ENCODE measurements around the gene HTR2B.
"Not testable (repeated sequence)": the region's sequence is repeated elsewhere in the genome, so short reads cannot be mapped to it uniquely, and the experiment has no call there.

Gene HTR2B

DNA sequence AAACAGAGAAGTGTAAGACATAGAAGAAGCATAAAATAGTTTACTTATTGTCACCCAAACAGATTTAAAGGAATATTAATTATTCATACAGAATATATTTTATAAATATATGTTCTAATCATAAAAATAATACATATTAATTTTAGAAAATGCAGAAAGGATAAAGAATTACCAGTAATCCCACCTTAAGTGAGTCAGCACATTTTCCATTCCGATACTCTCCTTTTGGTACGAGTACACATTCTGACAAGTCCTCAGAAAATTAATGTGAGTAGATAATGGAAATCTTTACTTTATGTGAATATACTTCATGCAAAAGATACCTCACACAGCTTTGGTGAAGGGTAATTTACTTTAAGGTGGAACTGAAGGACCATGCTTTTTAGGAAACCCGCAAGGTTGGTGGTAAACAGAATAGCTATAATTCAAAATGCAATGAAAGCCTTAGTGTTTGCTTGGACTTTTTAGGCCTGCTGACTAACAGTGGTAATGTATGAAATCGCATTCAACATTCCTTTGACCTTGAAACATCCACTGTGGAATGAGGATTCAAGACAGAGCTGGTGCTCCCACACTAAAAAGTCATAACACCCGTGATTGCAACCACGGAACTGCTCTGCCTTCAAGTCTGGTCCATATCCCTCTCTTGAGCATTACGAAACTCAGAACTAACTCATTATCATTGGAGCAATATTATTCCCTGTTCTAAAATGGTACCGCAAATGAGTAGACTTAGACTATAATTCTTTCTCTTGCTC lies 28.1 kb upstream of the HTR2B start:
- FAIRE-seq (peak; percentile 60), DNase-seq (ENCODE audit: insufficient read length, low spot score) (no peak)
- no peak for TF ChIP-seq POLR2A (IDR thresholded peaks at IDR 0.05; ENCODE audit: low read depth, low read length)

DNA sequence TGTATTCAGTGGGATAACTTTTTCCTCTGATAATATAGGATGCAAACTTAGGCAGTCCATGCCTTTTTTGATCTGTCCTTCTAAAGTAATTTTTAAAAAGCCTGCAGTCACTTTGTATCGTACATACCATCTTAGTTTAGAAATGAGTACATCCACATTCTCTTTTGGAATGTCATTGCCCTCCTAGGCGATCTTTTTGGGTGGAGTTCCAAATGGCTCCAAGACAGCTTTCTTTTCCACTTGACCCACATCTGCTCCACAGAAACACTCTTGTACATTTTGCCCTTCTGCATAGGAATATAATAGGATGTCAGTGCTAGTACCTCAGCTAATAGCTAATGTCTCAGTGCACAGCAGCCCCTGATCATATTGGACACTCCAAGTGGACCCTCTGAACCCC lies 21.8 kb upstream of the HTR2B start:
- no peak for DNase-seq (ENCODE audit: insufficient read length, low spot score)
- FAIRE-seq = no peak
- TF ChIP-seq POLR2A (IDR thresholded peaks at IDR 0.05; ENCODE audit: low read depth, low read length) = no peak

DNA sequence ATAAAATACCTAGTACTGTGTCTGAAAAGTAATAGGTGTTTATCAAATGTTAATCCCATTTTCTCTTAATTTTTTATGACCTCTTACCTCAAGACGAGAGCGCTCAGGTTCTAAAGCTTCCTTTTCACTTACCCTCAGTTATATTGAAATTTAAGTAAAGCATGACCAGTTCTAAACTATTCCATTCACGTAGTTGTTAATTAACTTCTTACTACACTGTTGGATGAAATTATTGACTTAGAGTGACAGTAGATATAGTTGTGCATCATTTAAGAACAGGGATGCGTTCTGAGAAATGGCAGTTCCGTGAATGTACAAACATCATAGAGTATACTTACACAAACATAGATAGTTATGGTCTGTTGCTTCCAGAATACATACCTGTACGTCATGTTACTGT lies 20.1 kb upstream of the HTR2B start:
- DNase-seq (ENCODE audit: insufficient read length, low spot score) = no peak
- FAIRE-seq = peak; percentile 58
- no peak for TF ChIP-seq POLR2A (IDR thresholded peaks at IDR 0.05; ENCODE audit: low read depth, low read length)

DNA sequence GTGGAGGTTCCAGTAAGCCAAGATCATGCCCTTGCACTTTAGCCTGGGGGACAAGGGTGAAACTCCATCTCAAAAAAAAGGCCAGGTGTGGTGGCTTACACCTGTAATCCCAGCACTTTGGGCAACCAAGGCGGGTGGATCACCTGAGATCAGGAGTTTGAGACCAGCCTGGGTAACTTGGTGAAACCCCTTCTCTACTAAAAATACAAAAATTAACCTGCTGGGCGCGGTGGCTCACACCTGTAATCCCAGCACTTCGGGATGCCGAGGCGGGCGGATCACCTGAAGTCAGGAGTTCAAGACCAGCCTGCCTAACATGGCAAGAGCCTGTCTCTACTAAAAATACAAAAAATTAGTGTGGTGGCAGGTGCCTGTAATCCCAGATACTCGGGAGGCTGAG lies 16.0 kb upstream of the HTR2B start:
- not testable (repeated sequence) for DNase-seq (ENCODE audit: insufficient read length, low spot score); FAIRE-seq

DNA sequence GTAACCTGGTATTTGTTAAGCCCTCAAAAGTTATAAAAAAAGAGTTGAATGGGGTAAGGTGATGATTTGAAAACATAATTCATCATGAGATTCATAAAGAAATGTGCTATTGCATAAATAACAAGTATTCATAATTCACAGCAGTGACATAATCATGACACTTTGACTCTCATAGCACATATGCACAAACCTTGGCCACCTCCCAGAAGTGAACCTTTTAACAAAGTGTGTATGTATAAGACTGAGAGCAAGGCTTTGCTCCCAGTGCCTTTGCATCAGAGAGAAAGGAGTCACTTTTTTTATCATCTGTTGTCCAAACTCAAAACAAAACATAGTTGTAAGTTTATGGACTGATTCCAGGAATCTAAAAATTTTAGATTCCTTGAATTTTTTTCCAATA lies 15.0 kb upstream of the HTR2B start:
- TF ChIP-seq POLR2A (IDR thresholded peaks at IDR 0.05; ENCODE audit: low read depth, low read length) = no peak
- peak; percentile 27 for FAIRE-seq
- DNase-seq (ENCODE audit: insufficient read length, low spot score) = no peak

DNA sequence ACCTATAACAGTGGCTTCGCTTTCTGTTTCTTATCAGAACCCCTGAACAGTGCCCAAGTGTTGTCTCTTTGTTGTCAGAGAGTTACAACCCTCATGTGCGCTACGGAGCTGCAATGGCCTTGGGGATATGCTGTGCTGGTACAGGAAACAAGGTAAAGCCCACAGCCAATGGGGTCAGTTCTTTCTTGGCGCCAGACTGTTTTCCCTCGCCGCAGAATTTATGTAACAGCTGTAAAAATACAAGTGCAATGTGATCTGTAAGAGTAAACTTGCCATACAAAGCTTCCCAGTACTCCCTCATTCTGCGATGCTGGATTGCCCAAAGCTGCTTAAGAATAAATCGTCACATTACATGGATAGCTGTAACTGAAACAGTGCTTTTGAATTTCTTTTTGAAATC lies 13.9 kb upstream of the HTR2B start:
- FAIRE-seq (no peak), DNase-seq (ENCODE audit: insufficient read length, low spot score) (no peak)
- TF ChIP-seq POLR2A (IDR thresholded peaks at IDR 0.05; ENCODE audit: low read depth, low read length) = no peak

DNA sequence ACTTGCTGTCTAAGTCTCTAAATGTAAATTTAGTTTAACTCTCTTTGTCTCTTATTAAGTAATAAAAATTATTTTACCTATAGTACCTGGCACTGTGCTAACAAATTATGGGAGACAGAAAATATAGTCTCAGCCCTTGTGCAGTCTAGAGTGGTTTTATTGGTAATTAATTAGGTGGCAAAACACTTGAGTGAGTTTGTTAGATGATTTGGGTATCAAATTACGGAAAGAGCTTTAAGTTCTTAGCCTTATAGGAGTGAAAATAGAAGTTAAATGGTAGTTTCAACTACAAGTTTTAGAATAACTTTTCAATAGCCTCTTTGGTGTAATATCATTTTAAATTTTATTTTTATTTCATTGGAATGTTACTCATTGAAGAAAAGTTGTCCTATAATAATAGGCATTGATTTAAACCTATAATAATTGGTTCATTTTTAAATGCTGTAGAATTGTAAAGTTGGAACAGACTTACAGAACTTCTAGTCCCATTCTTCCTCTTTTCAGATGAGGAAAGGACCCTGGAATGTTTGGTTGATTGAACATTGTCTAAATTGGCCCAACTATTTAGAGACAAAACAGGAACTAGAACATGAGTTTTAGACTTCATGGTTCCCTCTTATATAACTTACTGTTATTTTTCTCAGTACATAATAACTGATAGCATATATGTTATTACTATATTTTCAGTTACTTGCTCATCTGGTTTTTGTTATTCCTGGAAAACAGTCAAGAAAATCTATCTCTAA lies 10.2 kb upstream of the HTR2B start:
- FAIRE-seq (peak; percentile 45), DNase-seq (ENCODE audit: insufficient read length, low spot score) (no peak)
- TF ChIP-seq POLR2A (IDR thresholded peaks at IDR 0.05; ENCODE audit: low read depth, low read length) = no peak

DNA sequence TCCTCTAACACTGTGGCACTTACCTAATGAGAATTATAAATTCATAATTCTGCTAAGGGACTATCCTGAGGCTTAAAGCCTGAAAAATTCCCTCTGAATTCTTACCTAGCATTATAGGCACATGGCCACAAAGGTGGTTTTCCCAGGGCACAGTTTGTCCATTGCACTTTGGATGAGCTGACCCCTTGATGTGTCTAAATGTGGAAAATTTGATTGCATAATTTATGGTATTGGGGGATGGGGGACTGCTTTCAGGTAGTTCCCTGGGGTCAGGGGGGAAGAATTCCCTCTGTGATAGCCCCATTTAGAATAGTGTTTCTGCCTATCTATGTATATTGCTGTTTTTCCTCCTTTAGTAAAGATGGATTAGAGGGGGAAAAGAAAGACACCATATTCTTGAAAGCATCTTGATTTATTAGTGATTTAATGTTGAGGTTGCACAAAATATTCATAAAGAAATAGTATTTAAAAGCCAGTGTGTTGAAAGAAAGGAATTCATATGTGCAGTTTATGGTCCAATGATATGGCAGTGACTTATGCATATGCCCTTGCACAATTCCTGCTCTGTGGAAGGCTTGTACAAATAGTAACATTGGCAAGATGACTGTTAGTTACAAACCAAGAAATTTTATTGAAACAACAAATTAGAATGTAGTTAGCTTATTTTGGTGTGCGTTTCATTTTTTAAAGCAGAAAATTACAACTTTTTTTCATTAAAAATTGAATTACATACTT lies 8.7 kb upstream of the HTR2B start:
- FAIRE-seq = peak; percentile 30
- DNase-seq (ENCODE audit: insufficient read length, low spot score) = no peak
- no peak for TF ChIP-seq POLR2A (IDR thresholded peaks at IDR 0.05; ENCODE audit: low read depth, low read length)

DNA sequence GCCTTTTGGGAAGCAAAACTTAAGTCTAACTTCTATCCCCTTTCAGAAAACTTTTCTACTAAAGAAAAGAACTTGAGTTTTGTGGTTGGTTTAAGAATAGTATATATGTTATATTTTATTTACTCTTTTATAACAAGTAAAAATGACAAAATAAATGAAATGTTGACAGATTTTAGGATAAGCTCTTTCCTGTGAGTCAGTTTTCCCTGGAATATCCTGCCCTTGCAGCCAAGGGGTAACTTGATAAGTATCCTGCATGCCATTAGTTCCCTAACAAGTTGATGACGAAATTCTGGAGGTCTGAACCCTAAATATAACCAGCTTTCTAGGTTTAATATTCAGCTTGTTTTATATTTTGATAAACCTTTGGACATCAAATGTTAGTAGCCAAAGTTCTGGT lies 7.3 kb upstream of the HTR2B start:
- no peak for DNase-seq (ENCODE audit: insufficient read length, low spot score)
- no peak for FAIRE-seq
- TF ChIP-seq POLR2A (IDR thresholded peaks at IDR 0.05; ENCODE audit: low read depth, low read length) = no peak

DNA sequence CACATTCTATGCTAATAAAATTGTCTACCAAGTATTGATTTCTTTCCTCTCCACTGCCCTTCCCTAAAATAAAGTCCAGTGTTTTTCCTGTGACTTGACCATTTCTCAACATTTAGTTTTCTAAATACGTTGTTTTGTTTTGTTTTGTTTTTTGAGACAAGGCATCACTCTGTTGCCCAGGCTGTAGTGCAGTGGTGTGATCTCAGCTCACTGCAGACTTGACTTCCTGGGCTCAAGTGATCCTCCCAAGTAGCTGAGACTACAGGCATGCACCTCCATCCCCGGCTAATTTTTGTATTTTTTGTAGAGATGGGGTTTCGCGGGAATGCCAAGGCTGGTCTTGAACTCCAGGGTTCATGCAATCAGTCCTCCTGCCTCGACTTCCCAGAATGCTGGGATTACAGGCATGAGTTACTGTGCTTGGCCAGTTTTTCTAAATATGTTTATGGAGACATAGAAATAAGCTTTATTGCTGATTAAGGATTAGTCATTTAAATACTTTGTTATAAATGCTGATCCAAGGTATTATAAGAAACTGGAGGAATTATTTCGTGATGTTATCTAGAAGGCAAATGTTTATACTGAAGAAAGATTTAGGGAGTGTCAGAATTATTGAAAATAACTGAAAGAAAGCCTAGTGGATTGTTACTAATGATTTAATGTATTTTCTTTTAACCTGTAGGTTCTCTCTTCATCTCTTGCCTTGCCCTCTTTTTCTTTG lies 5.7 kb upstream of the HTR2B start:
- TF ChIP-seq POLR2A (IDR thresholded peaks at IDR 0.05; ENCODE audit: low read depth, low read length) = no peak
- DNase-seq (ENCODE audit: insufficient read length, low spot score) (no peak), FAIRE-seq (no peak)

DNA sequence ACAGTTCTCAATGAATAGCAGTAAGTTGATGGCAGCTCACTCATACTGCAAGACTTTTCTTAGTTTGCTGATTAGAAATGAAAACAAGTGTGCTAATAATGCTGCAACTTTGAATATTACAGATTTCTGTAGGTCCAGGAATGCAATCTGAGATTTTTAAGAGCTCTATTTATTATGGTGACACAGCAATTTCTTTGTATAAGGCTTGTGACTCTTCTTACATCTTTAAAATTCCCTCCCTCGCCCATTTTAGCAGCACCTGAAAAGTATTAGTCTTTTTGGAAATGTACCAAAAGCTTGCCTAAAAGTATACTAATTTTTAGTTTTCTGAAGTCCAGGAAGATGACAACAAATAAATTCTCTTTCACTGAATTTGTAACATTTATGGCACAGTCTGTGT lies 4.4 kb upstream of the HTR2B start:
- TF ChIP-seq POLR2A (IDR thresholded peaks at IDR 0.05; ENCODE audit: low read depth, low read length) = no peak
- DNase-seq (ENCODE audit: insufficient read length, low spot score) (no peak), FAIRE-seq (no peak)

DNA sequence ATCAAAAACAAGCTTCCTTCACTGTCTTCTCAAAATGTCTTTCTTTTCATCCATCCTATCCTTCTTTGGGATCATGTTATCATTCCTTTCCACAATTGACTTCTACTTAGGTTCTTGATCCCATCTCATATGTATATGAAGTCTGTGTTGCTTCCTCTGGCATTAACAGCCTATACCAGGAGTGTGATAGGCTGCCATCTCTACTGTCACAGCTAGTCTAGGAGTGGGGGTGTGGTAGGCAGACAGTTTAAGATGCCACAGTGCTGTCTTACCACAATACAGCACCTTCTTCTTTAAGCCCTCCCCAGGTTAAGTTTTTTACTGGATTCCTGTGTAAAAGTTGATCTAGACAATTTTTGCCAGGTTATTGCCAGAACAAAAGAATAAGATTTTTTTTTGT lies 3.7 kb upstream of the HTR2B start:
- FAIRE-seq = peak; percentile 85
- no peak for DNase-seq (ENCODE audit: insufficient read length, low spot score)
- no peak for TF ChIP-seq POLR2A (IDR thresholded peaks at IDR 0.05; ENCODE audit: low read depth, low read length)

DNA sequence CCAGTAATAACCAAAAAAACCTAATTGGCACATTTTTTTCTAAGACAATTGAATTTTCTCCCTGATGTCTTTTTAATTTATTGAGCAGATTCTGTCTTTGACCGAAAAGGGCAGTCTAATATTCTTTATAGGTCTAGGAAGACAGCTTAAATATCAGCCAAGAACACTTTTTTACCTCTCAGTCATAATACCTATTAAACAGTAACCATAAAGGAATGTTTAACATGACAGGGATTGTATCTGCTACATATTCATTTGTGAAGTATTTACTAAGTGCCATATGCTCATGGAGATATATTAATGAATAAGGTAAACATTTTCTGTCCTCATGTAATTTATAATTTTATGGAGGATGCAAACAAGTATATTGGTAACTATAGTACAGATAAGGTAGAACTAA lies 3.1 kb upstream of the HTR2B start:
- FAIRE-seq = peak; percentile 48

DNA sequence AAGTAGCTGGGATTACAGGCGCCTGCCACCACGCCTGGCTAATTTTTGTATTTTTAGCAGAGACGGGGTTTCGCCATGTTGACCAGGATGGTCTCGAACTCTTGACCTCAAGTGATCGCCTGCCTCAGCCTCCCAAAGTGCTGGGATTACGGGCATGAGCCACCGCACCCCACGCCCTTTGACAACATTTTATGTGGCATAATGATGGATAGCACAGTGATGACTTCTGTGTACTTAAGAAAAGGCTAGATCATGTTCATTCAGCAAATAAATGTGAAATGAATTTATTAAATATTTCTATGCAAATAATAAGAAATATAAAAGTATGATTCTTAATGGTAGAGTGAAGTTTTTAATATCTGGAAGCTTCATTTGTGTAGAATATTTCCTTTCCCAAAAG lies 2.6 kb upstream of the HTR2B start:
- FAIRE-seq (no peak), DNase-seq (ENCODE audit: insufficient read length, low spot score) (no peak)
- TF ChIP-seq POLR2A (IDR thresholded peaks at IDR 0.05; ENCODE audit: low read depth, low read length) = no peak

More for the DNA sequence above, 3.1 kb upstream of the HTR2B start:
- no peak for DNase-seq (ENCODE audit: insufficient read length, low spot score)
- TF ChIP-seq POLR2A (IDR thresholded peaks at IDR 0.05; ENCODE audit: low read depth, low read length) = no peak
